HEK293 (cell line): ENCODE measurements around the gene LNX1.

ENCODE experiments used
- CTCF ChIA-PET: fragments of 350-600 bp; formaldehyde crosslinking; extraction: SDS; loops from one replicate; lab custom pipeline; 2021; ENCODE audit warnings: antibody characterized with exemption; lab: Yijun Ruan, JAX
- POLR2A ChIA-PET: fragments of 300-600 bp; formaldehyde crosslinking; extraction: SDS; loops from one replicate; lab custom pipeline; 2020; ENCODE audit warnings: antibody characterized with exemption, inconsistent platforms; lab: Yijun Ruan, JAX
- H3K27ac ChIP-seq: fragments of 200-500 bp; sonication (Bioruptor generic); 2 replicates; pipeline ENCODE4 v1.5.1; 2014; ENCODE audit warnings: low read depth, low read length, control low read depth, inconsistent platforms; ENCODE audit errors: extremely low read depth
- H3K36me3 ChIP-seq, 2 experiments: fragments of 200-500 bp in 1 of 2; sonication (Bioruptor generic) in 1 of 2; 1 replicate in 1 of 2; 2 replicates in 1 of 2; pipeline ENCODE4 v1.5.1; 2014 to 2017; ENCODE audit warnings: inconsistent platforms in 2 of 2, low read length in 2 of 2; ENCODE audit not compliant: control insufficient read depth in 2 of 2, insufficient read depth in 1 of 2
- H3K4me1 ChIP-seq: fragments of 200-500 bp; sonication (Bioruptor generic); 2 replicates; pipeline ENCODE4 v1.5.1; 2014; ENCODE audit warnings: mild to moderate bottlenecking, low read length, inconsistent platforms; ENCODE audit not compliant: control insufficient read depth, insufficient read depth
- H3K4me3 ChIP-seq: 2 replicates; pipeline ENCODE4 v1.5.1; 2011; ENCODE audit warnings: low read depth, mild to moderate bottlenecking, control low read depth, low read length, moderate library complexity
- H3K9me3 ChIP-seq: fragments of 200-500 bp; sonication (Bioruptor generic); 2 replicates; pipeline ENCODE4 v1.5.1; 2014; ENCODE audit warnings: low read depth, low read length, inconsistent platforms; ENCODE audit not compliant: control insufficient read depth, insufficient read depth
- AEBP2 ChIP-seq: fragments of 450-650 bp; formaldehyde crosslinking; IDR thresholded peaks from 2 replicates; pipeline ENCODE4 v1.5.1; 2016; ENCODE audit warnings: missing biosample characterization, missing genetic modification characterization, borderline replicate concordance
- GLI2 ChIP-seq: fragments of 450-650 bp; formaldehyde crosslinking; IDR thresholded peaks from 2 replicates; pipeline ENCODE4; 2017; ENCODE audit warnings: missing biosample characterization, missing genetic modification characterization, low read depth, borderline replicate concordance
- HIC1 ChIP-seq: fragments of 450-650 bp; formaldehyde crosslinking; IDR thresholded peaks from 2 replicates; pipeline ENCODE4 v1.5.1; 2016; ENCODE audit warnings: missing biosample characterization, missing genetic modification characterization
- OSR2 ChIP-seq: fragments of 450-650 bp; formaldehyde crosslinking; IDR thresholded peaks from 2 replicates; pipeline ENCODE4 v1.5.1; 2016; ENCODE audit warnings: missing biosample characterization, missing genetic modification characterization
- ZNF121 ChIP-seq: fragments of 450-650 bp; formaldehyde crosslinking; IDR thresholded peaks from 2 replicates; pipeline ENCODE4 v1.5.1; 2016; ENCODE audit warnings: missing biosample characterization, missing genetic modification characterization
- ZNF132 ChIP-seq: fragments of 450-650 bp; formaldehyde crosslinking; IDR thresholded peaks from 2 replicates; pipeline ENCODE4 v1.5.1; 2017; ENCODE audit warnings: missing biosample characterization, missing genetic modification characterization, borderline replicate concordance
- ZNF146 ChIP-seq: fragments of 450-650 bp; formaldehyde crosslinking; IDR thresholded peaks from 2 replicates; pipeline ENCODE4 v1.5.1; 2016; ENCODE audit warnings: missing biosample characterization, missing genetic modification characterization
- ZNF148 ChIP-seq: fragments of 450-650 bp; formaldehyde crosslinking; IDR thresholded peaks from 2 replicates; pipeline ENCODE4 v1.5.0; 2017; ENCODE audit warnings: missing biosample characterization, missing genetic modification characterization, borderline replicate concordance
- ZNF169 ChIP-seq: fragments of 450-650 bp; formaldehyde crosslinking; IDR thresholded peaks from 2 replicates; pipeline ENCODE4 v1.5.1; 2016; ENCODE audit warnings: missing biosample characterization, missing genetic modification characterization
- ZNF248 ChIP-seq: fragments of 450-650 bp; formaldehyde crosslinking; IDR thresholded peaks from 2 replicates; pipeline ENCODE4 v1.5.1; 2017; ENCODE audit warnings: missing biosample characterization, missing genetic modification characterization
- ZNF274 ChIP-seq, 2 experiments: fragments of 200-500 bp in 1 of 2; fragments of 450-650 bp in 1 of 2; sonication (Bioruptor generic) in 1 of 2; formaldehyde crosslinking in 1 of 2; IDR thresholded peaks; 2 replicates each; pipeline versions ENCODE4 v1.5.1 to v1.6.1; 2014 to 2016; ENCODE audit warnings: borderline replicate concordance in 1 of 2, inconsistent platforms in 1 of 2, low read length in 1 of 2, missing biosample characterization in 1 of 2, missing genetic modification characterization in 1 of 2
- ZNF302 ChIP-seq: fragments of 450-650 bp; formaldehyde crosslinking; IDR thresholded peaks from 2 replicates; pipeline ENCODE4 v1.5.1; 2016; ENCODE audit warnings: missing biosample characterization, missing genetic modification characterization, low read depth
- ZNF324 ChIP-seq: fragments of 450-650 bp; formaldehyde crosslinking; IDR thresholded peaks from 2 replicates; pipeline ENCODE4 v1.5.1; 2016; ENCODE audit warnings: missing biosample characterization, missing genetic modification characterization
- ZNF48 ChIP-seq: fragments of 450-650 bp; formaldehyde crosslinking; IDR thresholded peaks from 2 replicates; pipeline ENCODE4 v1.5.1; 2016; ENCODE audit warnings: missing biosample characterization, missing genetic modification characterization
- ZNF514 ChIP-seq: fragments of 450-650 bp; formaldehyde crosslinking; IDR thresholded peaks from 2 replicates; pipeline ENCODE4 v1.5.1; 2016; ENCODE audit warnings: missing biosample characterization, missing genetic modification characterization
- ZNF707 ChIP-seq: fragments of 450-650 bp; formaldehyde crosslinking; IDR thresholded peaks from 2 replicates; pipeline ENCODE4 v1.5.1; 2016; ENCODE audit warnings: missing biosample characterization, missing genetic modification characterization
- ZSCAN16 ChIP-seq: fragments of 450-650 bp; formaldehyde crosslinking; IDR thresholded peaks from 2 replicates; pipeline ENCODE4 v1.5.1; 2016; ENCODE audit warnings: missing biosample characterization, missing genetic modification characterization

Gene LNX1

GRCh38 chr4:53548662-53549061 lies 42.6 kb downstream of the LNX1 start:
- TF ChIP-seq ZNF146 (tag by site-specific recombination), result peak; percentile 72; the same call in 1 of the 2 replicates
- TF ChIP-seq ZNF48, result no peak
- POLR2A ChIA-PET, result no interaction called here
- no peaks in the 10 kb centered on the region for H3K4me1 ChIP-seq
- CTCF ChIA-PET, result no interaction called here
- H3K4me3 ChIP-seq, result no peak overlapping the region
- H3K27ac ChIP-seq, result no peak overlapping the region
- H3K36me3 ChIP-seq, result no peaks in the 10 kb centered on the region
- no peaks in the 10 kb centered on the region for H3K9me3 ChIP-seq

- CTCF ChIA-PET, result no interaction called here
- TF ChIP-seq ZNF274 (IDR thresholded peaks at IDR 0.05; ENCODE audit: low read length) (no peak), ZNF274 (tag by site-specific recombination; IDR thresholded peaks at IDR 0.05; ENCODE audit: borderline replicate concordance) (no peak), ZSCAN16 (tag by site-specific recombination) (no peak), ZNF324 (tag by site-specific recombination) (no peak), OSR2 (tag by site-specific recombination) (no peak), ZNF707 (no peak), ZNF121 (tag by site-specific recombination) (no peak), ZNF169 (no peak), AEBP2 (tag by site-specific recombination) (no peak), ZNF132 (no peak), ZNF302 (tag by site-specific recombination) (no peak), ZNF514 (tag by site-specific recombination) (no peak), HIC1 (tag by site-specific recombination) (no peak), GLI2 (no peak), ZNF148 (no peak), ZNF248 (tag by site-specific recombination) (no peak)
- POLR2A ChIA-PET, result no interaction called here
Measured at GRCh38 chr4:53547983-53548382, 43.3 kb downstream of the LNX1 start.

More at GRCh38 chr4:53547983-53548382, 43.3 kb downstream of the LNX1 start:
- Histone ChIP-seq H3K36me3 (no peaks in the 10 kb centered on the region), H3K4me3 (no peak overlapping the region), H3K9me3 (no peaks in the 10 kb centered on the region), H3K27ac (no peak overlapping the region), H3K4me1 (no peaks in the 10 kb centered on the region)
